Hematopoietic multipotent progenitor cell (in vitro differentiated cells): Measurements from ENCODE around the gene IQCM. TPM values are rescaled to one million over a fixed set of nuclear protein-coding genes. Genes with fewer than 3 reads are reported as not detected.

Experiments
- DNase-seq, 3 donors: peaks; one replicate each; pipeline ENCODE4 v3.0.0-alpha.2; 2011 to 2015; ENCODE audit warnings: low read depth in 2 of 3, low spot score in 2 of 3
- total RNA-seq: library from RNA; depleted of rRNA; stranded (reverse); fragments of >200 nt; gene quantifications from one replicate; pipeline ENCODE4 v1.2.3, GENCODE V29; 2012

IQCM gene, protein sequence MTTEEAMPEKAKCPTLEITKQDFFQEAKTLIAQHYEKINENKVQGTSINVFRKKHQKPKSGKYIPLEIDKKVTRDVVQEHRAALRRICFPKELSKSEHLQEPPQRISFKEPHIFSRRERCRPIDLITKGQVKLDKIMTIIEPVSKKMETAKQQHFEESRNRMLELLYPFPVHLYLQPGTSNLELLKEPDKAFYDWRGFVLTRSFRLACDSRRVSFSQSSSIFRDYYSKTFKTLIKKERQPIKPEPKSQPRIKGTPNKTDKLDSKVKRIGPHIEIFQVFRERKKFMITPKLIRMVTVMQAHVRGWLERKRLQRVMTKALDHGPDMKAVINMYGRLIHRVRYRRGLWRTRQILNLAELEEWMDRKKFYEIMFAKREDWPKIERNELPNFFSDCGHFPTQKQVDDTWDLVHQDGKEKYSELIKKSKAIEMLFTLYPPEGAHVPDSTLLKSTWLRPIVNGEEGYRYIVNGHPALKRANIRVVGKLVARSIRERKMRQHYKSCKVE
- not detected for total RNA-seq

DNA sequence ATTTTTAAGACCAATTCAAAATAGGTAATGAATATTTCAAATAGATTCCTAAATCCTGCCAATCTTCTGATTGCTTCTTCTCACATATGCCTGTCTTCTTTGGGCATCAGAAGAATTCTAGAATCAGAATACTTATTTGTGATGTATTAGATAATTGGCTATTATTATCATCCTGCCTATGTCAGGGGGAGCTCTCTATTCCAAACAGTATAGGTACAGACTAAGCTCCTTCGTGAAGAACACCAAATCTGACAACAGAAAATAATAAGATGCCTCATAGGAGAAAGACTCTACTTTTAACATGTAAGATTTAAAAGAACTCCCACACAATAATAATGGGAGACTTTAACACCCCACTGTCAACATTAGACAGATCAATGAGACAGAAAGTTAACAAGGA lies at the start of gene IQCM:
TSS of gene IQCM (minus strand) at position 101 of the 400 bp plus-strand sequence. CDS start 73,152 bp downstream, outside the sequence.
- DNase-seq, result no peak

DNA sequence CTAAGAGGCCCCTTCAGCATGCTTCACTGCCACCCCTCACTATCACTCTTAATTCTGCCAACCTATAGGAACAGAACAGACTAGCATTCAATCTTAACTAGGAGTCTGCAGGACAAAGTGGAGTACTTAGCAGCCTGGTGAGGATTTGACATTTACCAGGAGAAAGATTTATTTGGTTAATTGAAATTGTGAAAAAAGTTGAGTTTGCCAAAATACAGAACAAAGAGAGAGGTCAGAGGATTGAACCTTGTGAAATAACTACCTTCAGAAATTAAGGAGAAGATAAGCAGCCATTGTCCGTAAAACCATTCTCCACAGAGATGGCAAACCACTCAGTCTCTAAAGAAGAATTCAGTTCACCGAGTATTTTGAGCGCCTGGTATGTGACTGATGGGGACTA lies 41.8 kb upstream of the IQCM start:
- no peak for DNase-seq

DNA sequence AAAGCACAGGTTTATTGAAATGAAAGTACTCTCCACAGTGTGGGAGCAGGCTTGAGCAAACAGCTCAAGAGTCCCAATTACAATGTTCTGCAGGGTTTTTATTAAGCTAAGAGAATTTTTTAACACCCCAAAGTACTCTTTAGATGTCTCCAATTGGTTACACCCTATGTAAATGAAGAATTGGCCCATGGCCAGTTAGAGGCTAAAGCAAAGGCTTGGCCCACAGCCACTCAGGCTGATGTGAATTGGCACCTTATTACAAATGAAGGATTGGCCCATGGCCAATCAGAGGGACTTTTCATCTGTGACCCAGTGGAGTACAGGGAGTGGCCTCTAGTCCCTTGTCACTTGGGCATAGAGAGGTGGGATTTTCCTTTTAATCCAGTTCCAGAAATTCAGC lies 30.1 kb upstream of the IQCM start:
- DNase-seq, result no peak

DNA sequence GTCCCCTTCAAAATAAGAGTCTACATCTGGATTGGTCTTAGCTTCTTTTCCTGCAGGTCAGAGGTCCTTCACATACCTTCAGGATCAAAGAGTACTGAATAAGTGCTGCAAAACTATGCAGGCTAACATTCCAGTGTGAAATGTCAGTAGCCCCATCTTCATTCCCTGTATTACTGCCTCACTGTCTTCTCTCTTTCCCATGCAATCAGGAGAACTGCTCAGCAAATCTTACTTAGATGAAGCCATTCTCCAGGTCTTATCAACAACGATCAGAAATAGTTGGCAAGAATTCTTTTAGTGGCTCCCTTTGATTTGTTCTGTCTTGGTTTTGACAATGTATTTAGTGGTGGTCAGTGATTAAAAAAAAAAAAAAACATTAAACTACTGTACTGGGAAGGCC lies 26.0 kb upstream of the IQCM start:
- no peak for DNase-seq

DNA sequence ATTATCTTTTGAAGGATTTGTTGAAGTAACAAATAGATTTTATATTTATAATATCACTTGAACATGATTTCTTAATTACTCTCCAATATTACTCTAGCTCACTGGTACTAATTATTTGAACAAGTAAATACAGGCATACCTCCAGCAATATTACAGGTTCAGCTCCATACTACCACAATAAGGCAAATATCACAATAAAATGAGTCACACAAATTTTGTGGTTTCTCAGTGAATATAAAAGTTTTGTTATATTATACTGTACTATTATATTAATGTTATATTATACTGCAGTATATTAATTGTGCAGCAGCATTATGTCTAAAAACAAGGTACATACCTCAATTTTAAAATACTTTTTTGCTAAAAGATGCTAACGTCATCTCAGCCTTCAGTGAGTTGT lies 22.4 kb upstream of the IQCM start:
- no peak for DNase-seq

DNA sequence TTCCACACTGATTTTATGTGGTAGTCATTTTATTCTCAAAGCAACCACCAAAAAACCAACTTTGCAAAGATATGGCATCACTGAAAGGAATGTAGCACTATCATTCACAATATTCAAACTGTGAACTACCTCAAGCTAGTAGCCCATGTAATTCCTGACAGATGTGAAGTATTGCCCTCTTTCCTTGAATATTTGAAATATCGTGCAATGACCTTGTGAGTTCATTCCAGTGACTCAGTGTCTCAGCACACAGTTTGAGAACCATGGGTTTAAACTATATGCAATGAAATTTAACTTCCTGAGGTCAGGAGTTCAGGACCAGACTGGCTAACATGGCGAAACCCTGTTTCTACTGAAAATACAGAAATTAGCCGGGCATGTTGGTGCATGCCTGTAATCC lies 20.9 kb upstream of the IQCM start:
- no peak for DNase-seq

DNA sequence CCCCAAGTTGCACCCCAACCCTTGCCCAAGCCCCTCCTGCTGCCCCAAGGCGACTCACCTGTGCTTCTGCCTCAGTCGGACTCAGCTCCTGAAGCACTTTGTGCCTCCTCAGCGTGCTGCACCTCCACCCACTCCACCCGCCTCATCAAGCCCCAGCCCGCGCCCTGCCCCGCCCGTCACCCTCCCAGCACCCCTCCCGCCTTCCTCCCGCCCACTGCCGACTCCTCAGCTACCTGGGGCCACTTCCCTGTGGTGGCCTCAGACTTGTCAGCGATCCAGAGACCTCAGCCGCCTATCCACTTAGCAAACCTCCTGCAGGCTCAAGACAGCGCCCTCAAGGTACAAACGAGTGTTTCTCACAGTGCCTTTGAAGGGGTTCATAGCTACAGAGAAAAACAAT lies 19.6 kb upstream of the IQCM start:
- no peak for DNase-seq

DNA sequence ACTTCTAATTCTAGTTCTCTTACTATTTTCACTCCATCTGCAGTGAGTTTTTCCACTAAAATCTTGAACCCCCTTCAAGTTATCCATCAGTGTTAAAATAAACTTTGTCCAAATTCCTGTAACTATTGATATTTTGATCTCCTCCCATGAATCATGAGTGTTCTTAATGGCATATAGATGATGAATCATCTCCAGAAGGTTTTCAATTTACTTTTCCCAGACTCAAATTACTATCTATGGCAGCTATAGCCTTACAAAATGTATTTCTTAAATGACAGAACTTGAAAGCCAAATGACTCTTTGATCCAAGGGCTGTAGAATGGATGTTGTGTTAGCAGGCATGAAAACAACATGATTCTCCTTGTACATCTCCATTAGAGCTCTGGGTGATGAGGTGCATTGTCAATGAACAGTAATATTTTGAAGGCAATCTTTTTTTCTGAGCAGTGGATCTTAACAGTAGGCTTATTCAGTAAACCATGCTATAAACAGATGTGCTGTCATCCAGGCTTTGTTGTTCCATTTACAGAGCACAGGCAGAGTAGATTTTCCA lies 16.1 kb upstream of the IQCM start:
- no peak for DNase-seq

DNA sequence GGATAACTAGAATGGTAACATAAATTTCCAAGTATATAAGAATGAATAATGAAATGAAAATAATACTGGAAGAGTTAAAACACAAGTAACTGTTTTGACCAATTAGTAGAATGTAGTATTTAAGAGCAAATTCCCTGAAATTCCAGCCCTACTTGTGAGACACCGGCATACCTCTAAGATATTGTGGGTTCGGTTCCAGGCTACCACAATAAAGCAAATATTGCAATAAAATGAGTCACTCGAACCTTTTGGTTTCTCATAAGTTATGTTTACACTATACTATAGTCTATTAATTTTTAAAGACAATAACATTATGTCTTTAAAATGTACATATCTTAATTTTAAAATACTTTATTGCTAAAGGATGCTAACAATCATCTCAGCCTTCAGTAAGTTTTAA lies 15.2 kb upstream of the IQCM start:
- no peak for DNase-seq

DNA sequence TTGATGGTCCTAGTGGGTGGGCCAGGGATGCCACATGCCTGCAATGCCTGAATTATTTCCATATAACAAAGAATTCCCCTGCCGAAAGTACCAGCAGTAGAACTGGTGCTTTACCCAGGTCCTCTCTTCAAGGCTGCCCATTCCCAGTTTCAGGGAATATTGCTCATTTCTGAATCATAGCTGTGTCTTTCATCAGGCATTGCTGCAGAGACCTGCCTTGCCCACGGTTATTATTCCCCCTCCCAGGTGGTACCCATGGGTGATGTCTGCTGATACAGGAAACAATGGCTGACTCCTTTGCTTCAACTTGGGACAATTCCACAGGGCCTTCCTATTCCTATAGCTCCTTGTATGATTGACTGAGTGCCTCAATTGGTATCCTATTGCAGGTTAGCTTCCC lies 9.7 kb upstream of the IQCM start:
- no peak for DNase-seq

DNA sequence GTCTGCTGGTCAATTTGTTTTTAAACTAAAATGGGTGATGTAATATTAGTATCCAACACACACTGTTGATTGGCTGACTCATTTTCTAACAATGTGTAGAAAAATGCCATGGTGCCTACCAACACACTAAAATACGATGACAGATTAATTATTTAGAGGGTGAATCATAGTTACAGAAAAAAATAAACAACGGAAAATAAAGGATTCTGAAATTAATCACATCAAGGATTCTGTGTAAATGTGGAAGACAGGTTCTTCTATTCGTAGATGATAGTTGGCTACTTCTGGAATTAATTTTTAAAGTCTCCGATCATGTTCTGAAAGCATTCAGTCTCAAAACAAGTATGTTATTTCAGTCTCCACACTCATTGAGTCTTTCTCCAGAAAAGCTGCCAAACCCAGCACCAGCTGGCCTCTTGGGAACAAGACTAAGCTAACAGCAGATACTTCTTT lies 8.2 kb upstream of the IQCM start:
- no peak for DNase-seq

DNA sequence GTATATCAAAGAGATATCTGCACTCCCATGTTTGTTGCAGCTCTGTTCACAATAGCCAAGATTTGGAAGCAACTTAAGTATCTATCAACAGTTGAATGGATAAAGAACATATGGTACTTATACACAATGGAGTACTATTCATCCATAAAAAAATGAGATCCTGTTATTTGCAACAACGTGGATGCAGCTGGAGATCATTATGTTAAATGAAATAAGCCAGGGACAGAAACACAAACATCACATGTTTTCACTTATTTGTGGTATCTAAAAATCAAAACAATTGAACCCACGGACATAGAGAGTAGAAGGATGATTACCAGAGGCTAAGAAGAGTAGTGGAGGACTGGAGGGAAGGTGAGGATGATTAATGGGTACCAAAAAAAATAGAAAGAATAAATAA lies 14.2 kb downstream of the IQCM start:
- no peak for DNase-seq

DNA sequence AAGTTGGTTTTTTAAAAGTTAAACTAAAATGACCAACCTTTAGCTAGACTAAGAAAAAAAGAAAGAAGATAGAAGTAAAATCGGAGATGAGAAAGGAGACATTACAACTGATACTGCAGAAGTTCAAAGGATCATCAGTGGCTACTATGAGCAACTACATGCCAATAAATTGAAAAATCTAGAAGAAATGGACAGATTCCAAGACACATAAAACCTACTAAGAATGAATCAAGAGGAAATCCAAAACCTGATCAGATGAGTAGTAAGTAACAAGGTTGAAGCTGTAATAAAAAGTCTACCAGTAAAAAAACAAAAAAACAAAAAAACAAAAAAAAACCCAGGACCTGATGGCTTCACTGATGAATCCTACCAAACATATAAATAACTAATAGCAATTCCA lies 16.1 kb downstream of the IQCM start:
- DNase-seq, result no peak

DNA sequence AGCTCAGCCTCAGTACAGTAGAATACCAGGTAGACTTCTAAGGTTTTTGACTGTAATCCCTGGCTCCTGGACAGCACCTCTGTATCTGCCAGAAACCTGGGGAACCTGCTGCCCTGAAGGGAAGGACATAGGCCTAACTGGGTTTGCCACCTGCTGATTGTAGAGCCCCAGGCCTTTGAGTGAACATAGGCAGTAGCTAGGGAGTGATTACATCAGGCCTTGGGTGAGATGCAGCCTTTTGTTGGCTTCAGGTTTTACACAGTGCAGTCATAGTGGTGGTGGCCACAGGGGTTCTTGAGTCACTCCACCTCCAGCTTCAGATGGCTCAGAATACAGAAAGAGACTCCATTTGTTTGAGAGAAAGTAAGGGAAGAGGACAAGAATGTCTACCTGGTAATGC lies 19.3 kb downstream of the IQCM start:
- no peak for DNase-seq

DNA sequence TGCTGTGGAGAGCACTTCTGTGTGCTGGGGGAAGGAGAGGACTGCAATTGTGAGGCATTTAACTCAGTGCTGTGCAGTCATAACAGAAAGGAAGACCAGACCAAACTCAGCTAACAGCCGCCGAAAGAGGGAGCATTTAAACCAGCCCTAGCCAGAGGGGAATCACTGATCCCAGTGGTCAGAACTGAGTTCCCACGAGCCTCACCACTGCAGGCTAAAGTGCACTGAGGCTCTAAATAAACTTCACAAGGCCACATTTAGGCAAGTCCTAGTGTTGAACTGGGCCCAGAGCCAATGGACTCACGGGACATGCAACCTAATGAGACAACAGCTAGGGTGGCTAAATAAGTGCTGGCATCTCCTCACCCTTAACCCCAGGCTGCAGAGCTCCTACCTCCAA lies 20.4 kb downstream of the IQCM start:
- DNase-seq, result no peak

DNA sequence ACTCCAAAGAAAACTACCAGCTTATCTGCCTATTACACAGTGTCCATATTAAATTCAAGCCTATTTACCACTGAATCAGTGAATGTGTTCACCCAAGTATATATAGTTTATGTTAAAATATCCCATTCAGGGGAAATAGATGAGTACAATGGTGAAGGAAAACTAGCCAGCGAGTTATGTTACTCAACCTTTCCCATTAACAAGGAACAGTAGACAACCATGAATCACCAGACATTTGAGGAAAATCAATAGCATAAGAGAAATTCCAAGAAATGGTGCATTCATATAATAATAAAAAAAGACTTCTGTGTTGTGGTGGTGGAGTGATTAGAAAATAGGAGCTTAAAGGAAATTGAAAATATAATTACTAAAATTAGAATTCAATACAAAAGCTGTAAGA lies 21.3 kb downstream of the IQCM start:
- DNase-seq, result no peak

DNA sequence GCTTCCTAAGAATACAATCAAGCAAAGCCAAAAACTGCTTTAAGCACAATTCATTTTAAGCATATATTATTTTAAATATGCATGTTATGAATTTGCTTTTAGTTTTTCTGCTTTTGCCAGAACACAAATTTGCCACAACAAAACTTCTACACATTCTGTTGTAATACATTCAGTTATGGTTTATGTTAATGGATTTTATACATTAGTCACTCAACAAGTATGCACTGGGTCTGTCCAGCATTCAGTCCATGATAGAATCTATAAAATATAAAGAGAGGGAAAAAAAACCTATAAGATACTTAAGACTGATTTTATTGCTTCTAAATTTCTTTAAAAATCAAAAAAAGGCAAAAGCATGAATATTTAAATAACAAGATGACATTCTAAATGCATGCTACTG lies 22.2 kb downstream of the IQCM start:
- DNase-seq, result no peak

DNA sequence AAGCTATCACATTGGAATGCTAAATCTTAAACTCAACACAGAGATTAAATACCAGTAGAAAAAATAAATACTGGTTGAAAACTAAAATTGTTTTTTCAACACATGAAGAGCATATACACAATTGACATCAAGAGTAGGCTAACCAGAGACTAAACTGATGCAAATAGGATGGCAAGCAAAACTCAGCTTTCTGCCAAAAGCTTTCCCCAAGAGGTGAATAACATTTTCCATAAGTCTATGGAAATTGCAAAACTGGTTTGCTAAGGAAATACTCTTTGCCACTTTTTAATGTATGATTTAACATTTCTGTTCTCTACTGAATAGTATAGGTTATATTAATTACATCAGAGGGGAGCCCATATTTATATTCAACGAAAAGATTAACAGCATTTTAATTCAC lies 23.8 kb downstream of the IQCM start:
- DNase-seq, result no peak

DNA sequence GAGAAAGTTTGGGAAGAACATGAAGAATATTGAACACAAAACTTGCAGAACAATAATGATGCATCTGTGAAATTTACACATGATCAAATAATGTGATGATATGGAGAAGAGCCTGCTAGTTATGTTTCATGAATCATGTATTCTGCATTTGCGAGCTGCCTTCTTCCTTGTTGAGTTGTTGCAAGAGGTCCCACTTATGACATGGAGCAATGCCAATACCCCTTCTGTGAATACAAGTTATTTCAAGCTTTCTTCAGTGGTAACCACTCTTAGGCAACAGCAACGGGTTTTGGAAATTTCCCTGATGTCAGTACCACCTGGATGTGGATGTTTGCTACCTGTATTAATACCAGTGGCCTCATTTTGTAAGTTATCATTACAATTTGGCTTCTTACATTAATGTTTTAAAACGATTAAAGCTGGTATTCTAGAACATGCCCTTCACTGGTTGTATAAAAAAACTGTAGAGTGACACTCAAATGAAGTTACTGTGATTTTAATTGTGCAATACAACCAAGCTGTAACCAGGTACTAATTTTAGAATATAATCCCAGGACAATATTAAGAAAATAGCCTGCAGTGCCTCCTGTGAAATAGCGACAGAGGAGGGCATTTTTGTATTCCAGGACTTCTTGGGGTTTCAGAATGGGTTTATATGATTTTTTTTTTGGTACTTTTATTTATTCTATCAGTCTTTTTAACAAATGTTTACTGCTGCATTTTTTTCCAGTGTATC lies 25.3 kb downstream of the IQCM start:
- DNase-seq, result no peak

DNA sequence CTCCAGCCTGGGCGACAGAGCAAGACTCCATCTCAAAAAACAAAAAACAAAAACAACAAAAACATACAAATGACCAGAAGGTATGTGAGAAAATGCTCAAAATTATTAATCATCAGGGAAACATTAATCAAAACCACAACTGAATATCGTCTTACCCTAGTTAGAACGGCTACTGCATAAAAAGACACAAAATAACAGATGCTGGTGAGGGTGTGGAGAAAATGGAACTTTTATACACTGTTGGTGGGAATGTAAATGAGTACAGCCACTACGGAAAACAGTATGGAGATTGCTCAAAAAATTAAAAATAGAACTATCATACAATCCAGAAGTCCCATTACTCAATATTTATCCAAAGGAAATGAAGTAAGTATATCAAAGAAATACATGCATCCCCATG lies 27.3 kb downstream of the IQCM start:
- DNase-seq, result no peak

DNA sequence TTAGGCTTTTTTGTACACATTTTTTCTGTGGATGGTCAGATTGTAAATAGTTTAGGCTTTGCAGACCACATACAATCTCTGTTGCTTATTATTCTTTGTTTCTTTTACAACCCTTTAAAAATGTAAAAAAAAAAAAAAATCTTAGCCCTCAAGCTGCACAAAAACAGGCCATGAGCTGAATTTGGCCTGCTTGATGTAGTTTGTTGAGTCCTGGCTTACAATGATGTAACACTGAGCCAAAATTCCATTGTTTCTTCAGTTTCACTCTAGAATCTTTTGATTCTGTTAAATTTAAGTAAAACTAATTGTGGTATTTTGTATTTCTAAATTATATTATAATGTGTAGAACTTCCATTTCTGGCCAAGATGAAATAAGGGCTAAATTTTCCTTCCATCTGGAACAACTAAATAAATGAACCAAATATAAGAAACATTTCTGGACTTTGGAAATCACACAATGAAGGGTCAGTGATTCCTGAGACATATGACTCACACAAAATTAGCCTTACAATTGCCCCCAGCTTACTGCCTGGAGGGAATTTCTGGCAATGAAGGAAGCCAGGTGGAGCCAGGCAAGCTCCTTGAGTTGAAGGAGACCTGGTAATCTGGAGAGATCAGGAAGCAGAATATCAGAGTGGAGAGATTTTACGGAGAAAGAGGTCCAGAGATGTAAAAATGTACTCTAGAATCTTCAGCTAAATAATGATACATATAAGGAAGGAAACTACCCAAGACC lies 29.8 kb downstream of the IQCM start:
- DNase-seq, result no peak
